HCT116 (cell line): ENCODE data around the gene DPP6.
"Not testable (repeated sequence)": the region's sequence is repeated elsewhere in the genome, so short reads cannot be mapped to it uniquely, and the experiment has no call there.

Source experiments
- CTCF ChIP-seq, 3 experiments: fragments of 200-600 bp in 1 of 3; sonication (generic) in 1 of 3; IDR thresholded peaks in 2 of 3; conservative IDR thresholded peaks in 1 of 3; 2 replicates each; pipeline ENCODE4 v1.5.1; 2012 to 2017; ENCODE audit warnings: low read depth in 2 of 3, low read length in 2 of 3, antibody characterized with exemption in 1 of 3, borderline replicate concordance in 1 of 3, control low read depth in 1 of 3, mild to moderate bottlenecking in 1 of 3, mixed read lengths in 1 of 3, mixed run types in 1 of 3, moderate library complexity in 1 of 3; ENCODE audit not compliant: insufficient read depth in 1 of 3
- EZH2phosphoT487 ChIP-seq: fragments of 200-600 bp; IDR thresholded peaks from 2 replicates; pipeline ENCODE4 v1.6.1; 2018; ENCODE audit warnings: antibody characterized with exemption, borderline replicate concordance
- MAX ChIP-seq: IDR thresholded peaks from 2 replicates; pipeline ENCODE4 v1.6.1; 2012
- POLR2A ChIP-seq: IDR thresholded peaks from 2 replicates; pipeline ENCODE4 v1.7.0; 2011; ENCODE audit warnings: borderline replicate concordance; ENCODE audit not compliant: insufficient read depth, insufficient read length; ENCODE audit errors: extremely low read depth
- SIN3A ChIP-seq: IDR thresholded peaks from 2 replicates; pipeline ENCODE4 v1.6.1; 2012; ENCODE audit warnings: low read depth
- YY1 ChIP-seq: IDR thresholded peaks from 2 replicates; pipeline ENCODE4 v1.6.1; 2011; ENCODE audit warnings: low read length, low read depth, moderate library complexity, mild to moderate bottlenecking; ENCODE audit not compliant: insufficient replicate concordance; ENCODE audit errors: extremely low read depth
- TF ChIP-seq, protein P1 (sequence below): IDR thresholded peaks from 2 replicates; pipeline ENCODE4 v1.6.1; 2011; ENCODE audit warnings: mild to moderate bottlenecking, low read length, moderate library complexity; ENCODE audit not compliant: insufficient replicate concordance; ENCODE audit errors: extremely low read depth

- TF ChIP-seq SIN3A; YY1; CTCF (IDR thresholded peaks at IDR 0.05 in 2 of 3, conservative IDR thresholded peaks at IDR 0.05 in 1 of 3; ENCODE audit: borderline replicate concordance in 1 of 3, insufficient read depth in 1 of 3, low read depth in 2 of 3, low read length in 2 of 3); POLR2A; EZH2phosphoT487; MAX: not testable (repeated sequence)
- TF ChIP-seq, protein P1, sequence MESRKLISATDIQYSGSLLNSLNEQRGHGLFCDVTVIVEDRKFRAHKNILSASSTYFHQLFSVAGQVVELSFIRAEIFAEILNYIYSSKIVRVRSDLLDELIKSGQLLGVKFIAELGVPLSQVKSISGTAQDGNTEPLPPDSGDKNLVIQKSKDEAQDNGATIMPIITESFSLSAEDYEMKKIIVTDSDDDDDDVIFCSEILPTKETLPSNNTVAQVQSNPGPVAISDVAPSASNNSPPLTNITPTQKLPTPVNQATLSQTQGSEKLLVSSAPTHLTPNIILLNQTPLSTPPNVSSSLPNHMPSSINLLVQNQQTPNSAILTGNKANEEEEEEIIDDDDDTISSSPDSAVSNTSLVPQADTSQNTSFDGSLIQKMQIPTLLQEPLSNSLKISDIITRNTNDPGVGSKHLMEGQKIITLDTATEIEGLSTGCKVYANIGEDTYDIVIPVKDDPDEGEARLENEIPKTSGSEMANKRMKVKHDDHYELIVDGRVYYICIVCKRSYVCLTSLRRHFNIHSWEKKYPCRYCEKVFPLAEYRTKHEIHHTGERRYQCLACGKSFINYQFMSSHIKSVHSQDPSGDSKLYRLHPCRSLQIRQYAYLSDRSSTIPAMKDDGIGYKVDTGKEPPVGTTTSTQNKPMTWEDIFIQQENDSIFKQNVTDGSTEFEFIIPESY = not testable (repeated sequence)
Observed at GRCh38 chr7:154018354-154018753, 33.8 kb upstream of the DPP6 start.
